Midbrain (tissue), 1 donor: Measurements from ENCODE around the gene HDGFL2.
A peak's percentile ranks its signal among the peaks of the same experiment; 100 is the strongest.

ENCODE experiments used
- DNase-seq: peaks from one replicate; lab custom pipeline; 2025; lab: John Stamatoyannopoulos, UW

Gene HDGFL2

DNA sequence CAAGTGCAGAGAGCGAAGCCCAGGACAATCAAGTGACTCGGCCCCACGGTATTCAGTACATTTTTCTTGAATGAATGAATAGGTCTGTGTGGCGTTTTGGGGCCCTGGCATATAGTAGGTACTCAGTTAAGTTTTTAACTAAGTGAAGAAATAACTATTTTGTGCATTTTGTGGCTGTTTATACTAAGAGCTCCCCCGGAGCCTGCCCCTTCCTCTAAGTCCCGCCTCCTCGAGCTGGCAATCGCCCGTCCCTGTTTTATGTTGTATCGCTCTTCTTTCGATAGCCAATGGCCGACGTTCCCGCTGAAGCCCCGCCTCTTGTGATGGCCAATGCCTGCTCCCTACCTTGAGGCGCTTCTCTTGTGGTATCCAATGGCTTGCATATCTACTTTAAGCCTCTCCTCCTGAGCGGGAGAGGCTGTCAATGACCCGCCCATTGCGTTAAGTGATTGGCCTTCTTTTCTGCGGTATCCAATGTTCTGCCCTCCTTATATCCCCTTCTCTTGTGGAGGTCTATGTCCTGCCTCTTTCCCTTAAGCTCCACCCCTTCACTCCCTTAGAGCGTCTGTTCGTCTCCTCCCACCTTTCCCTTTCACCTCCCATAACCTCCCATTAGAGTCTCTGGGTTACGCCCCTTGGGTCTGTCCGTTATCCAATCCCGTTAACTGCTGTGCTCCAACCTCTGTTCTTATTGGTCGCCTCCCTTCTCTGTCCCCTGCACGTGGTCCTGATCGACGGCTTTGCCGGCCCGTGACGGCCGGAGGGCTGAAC, 509 bp upstream of the HDGFL2 start:
- peak; percentile 100 for DNase-seq

DNA sequence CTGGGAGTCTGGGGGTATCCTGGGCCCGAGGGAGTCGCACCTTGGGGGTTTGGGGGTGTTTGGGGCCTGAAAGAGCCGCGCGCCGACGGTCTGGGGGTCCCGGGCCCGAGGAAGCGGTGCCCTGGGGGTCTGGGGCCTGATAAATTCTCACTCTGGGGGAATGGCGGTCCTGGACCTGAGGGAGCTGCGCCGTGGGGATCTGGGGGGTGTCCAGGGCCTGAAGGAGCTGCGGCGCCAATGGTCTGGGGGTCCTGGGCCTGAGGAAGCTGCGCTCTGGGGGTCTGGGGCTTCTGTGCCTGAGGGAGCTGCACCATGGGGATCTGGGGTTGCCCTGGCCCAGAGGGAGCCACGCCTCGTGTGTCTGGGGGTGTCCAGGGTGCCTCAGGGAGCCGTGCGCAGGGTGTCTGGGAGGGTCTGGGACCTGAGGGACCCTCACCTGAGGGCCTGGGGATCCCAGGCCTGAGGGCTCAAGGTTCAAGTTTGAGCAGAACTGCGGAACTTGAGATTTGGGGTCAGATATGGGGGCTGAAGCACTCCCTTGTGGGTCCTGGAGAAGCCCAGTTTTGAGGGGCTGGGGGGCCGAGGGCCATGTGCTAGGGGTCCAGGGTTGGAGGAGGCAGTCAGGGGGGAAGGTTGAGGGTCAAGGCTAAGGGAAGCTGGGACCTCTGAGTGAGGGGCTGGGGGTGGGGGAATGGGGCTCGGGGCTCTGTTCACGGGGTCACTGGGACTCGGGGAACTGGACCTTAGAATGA, 1.1 kb downstream of the HDGFL2 start:
- DNase-seq = no peak

DNA sequence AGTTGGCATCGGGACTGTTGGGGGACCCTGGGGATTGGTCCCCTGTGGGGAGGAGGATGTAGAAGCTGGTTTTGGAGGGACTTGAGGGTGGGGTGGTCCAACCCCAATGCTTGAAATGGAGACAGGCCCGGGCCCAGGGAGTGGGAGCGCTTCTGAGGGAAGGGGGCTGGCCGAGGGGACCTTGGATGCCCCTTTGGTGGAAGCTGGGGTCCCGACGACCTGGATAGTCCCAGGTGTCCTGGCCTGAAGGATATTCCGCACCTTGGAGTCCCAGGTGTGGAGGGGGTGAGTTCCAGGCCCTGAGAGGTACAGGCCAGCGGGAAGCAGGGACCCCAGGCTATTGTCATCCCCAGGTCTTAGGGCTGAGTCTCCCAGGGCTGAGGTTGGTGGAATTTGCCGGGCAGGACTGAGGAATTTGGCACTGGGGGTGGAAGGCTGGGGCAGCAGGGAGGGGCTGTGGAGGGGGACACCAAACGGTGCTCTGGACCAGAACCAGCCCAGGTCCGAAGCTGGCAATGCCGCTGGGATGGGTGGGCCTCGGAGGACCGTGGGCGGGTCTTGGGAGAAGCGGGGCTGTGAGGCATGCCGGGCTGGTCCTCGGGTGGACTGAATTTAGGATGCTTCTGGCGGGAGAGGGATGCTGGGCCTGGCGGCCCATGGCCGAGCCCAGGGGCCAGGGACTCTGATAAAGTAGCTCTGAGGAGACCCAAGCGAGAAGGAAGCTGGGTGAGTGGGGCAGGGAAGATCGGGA, 1.8 kb downstream of the HDGFL2 start:
- DNase-seq = no peak

DNA sequence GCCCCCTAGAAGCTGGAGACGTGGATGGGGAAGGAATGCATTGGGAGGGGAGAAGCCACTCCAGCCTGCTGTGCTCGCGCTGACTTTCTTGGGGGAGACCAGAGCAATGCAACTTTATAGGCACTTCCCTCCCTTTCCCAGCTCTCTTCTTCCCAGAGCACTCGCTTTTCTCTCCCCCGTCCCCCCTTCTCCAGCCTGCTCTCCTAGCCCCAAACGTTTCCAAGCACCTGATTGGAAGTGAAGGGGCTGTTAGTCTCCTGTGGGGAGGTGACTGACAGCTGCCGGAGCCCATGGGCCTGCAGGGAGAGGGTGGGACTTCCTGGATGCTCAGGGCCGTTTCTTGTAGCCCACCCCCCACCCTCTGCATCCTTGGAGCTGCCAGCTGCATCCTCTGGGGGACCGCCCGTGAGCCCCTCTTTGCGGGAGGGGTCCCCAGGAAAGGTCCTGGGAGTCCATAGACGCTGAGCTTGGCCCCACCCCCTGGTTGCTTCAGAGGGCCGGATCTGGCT, 2.5 kb downstream of the HDGFL2 start:
- DNase-seq = peak; percentile 47

DNA sequence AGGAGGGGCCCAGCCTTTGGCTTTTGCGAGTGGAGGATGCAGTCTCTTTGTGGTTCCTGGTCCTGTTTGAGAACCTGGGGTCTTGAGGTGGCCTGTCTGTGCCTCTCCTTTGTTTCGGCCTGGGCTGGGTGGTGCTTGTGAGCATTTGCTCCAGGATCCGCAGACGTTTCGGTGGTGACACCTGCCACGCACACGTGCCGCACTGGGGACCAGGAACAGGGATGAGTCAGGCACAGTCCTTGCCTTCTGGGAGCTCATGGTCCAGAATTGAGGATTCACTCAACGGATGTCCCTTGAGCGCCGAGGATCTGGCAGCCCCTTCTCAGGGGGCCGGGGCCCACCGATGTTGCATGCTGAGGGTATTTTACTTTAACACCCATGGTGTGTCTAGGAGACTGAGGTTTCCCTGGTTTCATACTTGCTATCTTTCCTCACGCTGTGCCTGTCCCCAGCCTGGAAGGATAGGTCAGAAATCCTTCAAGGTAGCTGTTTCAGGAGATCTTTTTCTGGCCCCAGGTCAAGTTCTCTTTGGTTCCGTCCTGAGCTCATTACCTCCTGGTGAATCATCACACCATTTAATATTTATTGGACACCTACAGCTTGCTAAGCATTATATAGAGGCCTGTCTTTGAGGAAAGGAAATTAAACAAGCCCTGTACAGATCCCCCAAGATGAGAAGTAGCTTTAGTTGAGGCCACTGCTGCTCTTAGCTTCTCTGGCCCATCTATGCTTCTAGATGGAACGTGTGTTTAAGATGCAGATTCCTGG, 5.1 kb downstream of the HDGFL2 start:
- no peak for DNase-seq

DNA sequence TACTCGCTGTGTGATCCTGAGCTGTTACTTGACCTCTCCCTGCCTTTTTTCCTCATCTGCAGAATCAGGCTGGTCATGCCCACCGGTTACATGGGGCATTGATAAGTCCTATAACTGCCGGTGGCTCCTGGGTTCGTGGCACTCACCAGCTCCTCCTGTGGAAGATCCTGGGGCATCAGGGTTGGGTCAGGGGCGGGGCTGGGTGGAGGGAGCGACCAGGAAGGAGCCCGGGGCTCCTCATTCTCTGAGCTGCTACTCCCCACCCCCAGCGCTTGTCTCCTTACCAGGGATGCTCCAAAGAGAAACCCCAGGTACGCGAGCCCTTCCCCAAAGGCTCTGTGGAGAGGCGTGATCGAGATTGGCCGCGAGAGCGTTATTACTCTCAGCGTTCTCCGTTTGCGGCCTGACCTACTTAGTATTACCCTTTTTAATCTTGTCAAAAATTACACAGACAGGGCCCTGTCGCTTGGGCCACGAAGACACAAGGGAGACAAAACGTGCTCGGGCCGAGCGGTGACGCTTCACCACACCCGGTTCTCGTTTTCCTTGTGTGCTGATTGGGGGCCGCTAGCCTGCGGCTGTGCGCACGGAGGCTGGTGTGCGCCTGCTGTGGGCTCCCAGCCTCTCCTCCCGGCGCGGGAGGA, 10.7 kb downstream of the HDGFL2 start:
- DNase-seq = no peak

DNA sequence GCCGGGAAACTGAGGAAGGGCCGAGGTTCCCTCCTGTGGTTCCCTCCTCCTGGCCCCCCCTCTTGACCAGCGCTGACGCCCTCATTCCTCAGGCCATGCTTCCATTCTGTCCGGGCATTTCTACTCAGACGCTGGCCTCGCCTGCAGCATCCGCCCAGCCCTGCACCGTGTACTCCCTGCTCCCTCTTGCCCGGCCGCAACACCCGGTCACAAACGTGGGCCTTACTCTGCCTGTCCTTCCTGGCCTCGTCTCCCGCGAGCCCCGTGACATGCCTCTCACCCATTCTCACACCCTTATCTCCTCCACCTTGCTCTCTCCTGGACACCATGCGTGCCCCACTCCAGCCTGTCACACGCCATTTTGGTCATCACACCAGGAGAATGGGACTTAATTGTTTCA, 11.3 kb downstream of the HDGFL2 start:
- no peak for DNase-seq

DNA sequence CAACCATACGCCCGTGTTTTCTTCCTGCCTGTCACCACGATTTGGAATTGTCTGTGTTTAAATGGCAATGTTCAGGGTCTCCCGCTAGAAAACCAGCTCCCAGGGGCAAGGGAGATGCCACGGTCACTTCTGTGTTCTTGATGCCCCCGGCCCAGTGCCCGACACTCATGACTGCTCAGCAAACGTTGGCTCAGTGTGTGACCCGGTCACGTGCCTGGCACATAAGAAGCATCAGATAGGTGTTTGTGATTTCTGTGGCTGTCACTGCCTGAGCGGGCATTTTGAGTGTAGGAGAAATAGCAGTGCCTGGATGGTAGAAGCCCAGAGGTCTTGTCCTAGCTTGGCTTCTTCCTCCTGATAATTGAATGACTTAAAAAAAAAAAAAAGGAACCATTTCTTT, 15.5 kb downstream of the HDGFL2 start:
- DNase-seq = no peak

DNA sequence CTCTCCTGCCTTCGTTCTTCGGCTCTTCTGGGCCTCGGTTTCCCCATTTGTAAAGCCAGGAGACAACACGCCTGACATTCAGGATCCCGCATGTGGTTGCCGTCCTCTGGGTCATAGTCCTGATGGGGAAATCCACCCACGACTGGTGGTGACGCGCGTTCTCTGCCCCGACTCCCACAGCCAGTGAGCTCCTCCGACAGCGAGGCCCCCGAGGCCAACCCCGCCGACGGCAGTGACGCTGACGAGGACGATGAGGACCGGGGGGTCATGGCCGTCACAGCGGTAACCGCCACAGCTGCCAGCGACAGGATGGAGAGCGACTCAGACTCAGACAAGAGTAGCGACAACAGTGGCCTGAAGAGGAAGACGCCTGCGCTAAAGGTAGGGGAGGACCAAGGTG, 16.4 kb downstream of the HDGFL2 start:
- DNase-seq = no peak

DNA sequence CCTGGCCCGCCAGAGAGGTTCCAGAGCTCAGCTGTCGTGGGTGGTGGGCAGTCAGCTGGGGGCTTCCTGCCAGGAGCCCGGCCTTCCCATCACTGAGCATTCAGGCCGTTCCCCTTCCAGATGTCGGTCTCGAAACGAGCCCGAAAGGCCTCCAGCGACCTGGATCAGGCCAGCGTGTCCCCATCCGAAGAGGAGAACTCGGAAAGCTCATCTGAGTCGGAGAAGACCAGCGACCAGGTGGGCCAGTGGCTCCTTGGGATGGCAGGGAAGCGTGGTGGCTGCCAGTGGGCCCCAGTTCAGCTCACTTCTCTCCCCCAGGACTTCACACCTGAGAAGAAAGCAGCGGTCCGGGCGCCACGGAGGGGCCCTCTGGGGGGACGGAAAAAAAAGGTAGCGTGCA, 19.3 kb downstream of the HDGFL2 start:
- no peak for DNase-seq

DNA sequence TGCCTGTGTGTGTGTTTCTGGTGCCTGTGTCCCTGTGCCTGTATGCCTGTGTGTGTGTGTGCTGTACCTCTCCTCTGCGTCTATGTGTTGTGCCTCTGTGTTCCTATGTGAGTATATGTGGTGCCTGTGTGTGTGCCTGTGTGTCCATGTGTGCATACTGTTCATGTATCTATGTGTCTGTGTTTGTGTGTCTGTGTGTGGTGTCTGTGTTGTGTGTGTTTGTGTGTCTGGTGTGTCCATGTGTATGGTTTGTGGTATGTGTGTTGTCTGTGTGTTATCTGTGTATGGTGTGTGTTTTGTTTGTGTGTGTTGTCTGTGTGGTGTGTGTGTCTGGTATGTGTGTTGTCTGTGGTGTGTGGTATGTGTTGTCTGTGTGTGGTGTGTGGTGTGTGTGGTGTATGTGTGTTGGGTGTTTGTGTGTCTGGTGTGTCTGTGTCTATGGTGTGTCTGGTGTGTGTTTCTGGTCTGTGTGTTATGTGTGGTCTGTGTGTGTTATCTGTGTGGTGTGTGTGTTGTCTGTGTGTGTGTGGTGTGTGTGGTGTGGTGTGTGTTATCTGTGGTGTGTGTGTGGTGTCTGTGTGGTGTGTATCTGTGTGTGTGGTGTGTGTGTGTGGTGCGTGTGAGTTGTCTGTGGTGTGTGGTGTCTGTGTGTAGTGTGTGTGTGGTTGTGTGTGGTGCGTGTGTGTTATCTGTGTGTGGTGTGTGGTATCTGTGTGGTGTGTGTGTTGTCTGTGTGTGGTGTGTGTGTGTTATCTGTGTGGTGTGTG, 20.4 kb downstream of the HDGFL2 start:
- no peak for DNase-seq

DNA sequence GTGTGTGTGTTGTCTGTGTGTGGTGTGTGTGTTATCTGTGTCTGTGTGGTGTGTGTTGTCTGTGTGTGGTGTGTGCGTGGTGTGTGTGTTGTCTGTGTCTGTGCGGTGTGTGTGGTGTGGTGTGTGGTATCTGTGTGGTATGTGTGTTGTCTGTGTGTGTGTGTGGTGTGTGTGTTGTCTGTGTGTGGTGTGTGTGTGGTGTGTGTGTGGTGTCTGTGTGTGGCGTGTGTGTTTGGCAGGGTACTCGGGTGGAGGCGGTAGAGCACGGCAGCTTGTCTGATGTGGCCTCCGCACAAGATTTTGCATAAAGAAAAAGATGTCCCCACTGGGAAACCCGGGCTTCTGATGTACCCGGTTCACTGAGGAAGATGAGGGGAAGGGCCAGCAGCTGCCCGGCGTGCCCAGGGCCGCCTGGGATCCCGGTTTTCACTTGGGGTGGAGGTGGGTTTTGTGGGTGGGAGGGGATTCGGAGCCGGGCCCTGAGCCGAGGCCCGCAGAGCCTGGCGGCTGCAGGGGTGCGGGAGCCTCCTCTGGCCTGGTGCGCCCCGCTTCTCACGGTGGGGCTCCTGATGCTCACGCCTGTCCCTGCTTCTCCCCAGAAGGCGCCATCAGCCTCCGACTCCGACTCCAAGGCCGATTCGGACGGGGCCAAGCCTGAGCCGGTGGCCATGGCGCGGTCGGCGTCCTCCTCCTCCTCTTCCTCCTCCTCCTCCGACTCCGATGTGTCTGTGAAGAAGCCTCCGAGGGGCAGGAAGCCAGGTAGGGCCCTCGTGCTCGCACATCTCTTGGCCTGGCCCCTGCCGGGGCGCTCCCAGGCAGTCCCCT, 21.2 kb downstream of the HDGFL2 start:
- no peak for DNase-seq

DNA sequence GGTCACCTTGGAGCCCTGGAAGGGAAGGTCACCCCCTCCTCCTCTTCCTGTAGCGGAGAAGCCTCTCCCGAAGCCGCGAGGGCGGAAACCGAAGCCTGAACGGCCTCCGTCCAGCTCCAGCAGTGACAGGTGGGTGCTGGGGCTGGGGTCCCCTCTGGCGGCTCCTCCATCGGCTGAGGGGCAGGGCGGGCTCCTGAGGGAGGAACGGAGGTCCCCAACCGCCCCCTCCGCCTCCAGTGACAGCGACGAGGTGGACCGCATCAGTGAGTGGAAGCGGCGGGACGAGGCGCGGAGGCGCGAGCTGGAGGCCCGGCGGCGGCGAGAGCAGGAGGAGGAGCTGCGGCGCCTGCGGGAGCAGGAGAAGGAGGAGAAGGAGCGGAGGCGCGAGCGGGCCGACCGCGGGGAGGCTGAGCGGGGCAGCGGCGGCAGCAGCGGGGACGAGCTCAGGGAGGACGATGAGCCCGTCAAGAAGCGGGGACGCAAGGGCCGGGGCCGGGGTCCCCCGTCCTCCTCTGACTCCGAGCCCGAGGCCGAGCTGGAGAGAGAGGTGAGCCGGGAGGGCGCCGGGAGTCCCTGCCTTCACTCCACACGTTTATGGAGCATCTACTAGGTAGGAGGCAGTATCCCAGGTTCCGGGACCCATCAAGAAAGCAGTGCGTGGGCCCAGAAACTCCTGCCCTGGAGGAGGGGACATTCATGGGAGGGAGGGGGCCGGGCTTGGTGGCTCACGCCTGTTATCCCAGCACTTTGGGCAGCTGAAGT, 22.0 kb downstream of the HDGFL2 start:
- no peak for DNase-seq

DNA sequence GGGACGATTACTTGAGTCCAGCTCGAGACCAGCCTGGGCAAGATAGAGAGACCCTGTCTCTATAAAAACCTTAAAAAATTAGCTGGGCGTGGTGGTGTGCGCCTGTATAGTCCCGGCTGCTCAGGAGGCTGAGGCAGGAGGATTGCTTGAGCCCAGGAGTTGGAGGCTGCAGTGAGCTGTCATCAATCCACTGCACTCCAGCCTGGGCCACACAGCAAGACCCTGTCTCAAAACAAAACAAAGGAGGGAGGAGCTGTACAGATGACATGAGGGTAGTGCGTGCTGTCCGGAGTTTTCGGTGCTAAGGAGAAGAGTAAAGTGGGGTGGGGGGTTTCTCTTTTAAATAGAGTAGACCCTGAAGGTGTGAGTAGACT, 22.6 kb downstream of the HDGFL2 start:
- DNase-seq = no peak

DNA sequence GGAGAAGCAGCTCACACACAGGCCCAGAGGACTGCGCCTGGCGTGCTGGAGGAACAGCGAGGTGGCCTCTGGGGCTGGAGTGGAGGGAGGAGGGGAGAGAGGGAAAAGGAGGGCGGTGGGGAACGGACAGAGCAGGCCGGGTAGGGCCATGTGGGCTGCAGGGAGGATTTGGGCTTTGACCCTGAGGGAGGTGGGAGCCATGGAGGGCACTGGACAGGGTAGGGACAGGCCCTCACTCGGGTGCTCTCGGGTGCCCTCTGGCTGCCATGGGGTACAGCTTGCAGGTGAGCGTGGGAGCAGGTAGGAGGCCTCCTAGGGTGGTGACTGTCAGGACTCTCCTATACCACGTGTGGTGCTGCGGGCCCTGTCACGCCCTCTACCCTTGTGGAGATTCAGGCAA, 23.4 kb downstream of the HDGFL2 start:
- DNase-seq = no peak

DNA sequence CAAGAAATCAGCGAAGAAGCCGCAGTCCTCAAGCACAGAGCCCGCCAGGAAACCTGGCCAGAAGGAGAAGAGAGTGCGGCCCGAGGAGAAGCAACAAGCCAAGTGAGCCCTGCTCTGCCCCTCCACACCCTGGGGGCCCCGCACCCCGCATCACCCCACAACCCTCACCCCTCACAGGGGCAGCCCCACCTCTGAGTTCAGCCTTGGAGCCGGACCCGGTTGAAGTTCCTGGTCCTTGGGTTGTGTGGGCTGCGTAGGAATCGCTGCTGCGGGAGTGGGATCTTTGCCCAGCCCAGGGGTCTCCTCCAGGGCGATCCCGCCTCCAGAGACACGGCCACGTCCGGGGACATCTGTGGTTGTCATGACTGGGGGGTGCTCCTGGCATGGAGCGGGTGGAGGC, 24.2 kb downstream of the HDGFL2 start:
- DNase-seq = no peak

DNA sequence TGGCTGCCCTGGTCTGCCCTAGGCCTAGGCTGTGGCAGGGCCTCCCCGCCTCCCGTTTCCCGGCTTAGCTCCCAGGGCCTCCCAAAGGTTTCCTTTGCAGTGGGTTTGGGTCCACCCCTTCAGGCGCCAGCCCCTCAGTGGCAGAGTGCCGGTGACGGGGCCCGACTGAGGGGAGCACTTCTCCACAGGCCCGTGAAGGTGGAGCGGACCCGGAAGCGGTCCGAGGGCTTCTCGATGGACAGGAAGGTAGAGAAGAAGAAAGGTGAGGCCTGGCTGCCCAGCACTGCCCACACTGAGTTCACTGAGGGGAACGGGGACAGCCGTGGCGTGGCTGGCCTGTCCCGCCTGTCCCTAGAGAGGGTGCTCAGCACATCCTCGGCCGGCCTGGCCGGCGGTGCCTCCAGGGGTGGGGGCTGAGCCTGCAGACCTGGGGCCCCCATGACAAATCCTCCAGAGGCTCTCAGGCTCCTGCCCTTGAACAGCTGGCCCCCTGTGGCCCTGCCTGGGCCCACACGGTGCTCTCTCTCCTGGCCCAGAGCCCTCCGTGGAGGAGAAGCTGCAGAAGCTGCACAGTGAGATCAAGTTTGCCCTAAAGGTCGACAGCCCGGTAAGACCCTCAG, 25.8 kb downstream of the HDGFL2 start:
- DNase-seq = no peak

DNA sequence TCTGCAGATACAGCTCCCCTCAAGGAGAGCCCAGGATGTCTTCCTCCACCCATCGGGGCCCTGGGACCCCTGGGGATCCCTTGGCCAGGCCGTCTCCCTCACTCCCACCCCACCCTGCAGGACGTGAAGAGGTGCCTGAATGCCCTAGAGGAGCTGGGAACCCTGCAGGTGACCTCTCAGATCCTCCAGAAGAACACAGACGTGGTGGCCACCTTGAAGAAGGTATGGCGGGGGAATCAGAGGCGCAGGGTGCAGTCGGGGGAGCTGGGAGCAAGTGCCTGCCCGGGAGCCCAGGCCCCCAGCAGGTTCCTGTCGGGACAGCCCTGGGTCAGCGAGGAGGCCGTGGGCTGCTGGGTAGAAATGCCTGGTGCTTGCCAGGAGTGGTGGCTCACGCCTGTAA, 26.6 kb downstream of the HDGFL2 start:
- DNase-seq = no peak

DNA sequence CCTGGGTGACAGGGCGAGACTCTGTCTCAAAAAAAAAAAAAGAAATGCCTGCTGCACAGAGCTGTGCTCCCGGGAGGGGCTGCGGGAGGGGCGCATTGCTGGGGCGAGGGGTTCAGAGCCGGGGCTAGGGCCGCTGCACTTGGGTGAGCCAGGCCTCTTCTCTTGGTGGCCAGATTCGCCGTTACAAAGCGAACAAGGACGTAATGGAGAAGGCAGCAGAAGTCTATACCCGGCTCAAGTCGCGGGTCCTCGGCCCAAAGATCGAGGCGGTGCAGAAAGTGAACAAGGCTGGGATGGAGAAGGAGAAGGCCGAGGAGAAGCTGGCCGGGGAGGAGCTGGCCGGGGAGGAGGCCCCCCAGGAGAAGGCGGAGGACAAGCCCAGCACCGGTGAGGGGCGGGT, 27.2 kb downstream of the HDGFL2 start:
- no peak for DNase-seq
